ENCODE measurements around the gene CROCC2.
A peak's percentile ranks its signal among the peaks of the same experiment; 100 is the strongest.

The CROCC2 gene

DNA sequence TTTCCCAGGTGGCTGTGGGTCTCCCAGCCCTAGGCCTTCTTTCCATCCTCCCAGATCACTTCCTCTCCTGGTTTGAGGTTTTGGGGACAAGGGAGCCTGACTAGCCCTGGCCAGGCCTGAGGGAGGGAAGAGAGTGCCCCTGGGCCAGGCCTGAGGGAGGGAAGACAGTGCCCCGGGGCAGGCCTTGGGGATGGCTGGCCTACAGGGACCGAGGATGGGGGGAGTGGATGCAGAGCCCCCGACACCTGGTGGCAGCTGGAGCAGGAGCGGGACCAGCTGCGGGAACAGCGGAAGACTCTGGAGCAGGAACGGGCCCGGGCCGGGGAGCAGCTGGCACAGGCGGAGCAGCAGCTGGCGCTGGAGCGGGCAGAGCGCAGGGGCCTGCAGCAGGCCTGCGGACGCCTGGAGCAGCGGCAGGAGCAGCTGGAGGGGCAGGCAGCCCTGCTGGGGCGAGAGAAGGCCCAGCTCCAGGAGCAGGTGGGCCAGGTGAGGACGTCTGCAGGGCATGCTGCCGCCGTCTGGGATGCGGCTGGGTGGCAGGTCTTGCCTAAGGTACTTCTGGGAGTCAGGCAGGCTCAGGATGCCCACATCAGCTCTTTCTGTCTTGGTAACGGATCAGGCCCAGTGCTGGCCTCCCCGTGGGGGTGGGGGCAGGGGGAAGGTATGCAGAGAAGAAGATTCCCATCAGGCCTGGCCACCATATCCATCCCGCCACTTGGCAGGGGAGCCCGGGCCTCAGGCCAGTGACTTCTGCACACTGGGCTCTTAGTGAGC, 29.2 kb downstream of the CROCC2 start:
- no peaks in the 10 kb centered on the region for H3K36me3 ChIP-seq (ENCODE audit: control insufficient read depth in 1 of 2, insufficient read depth in 2 of 2, low read length in 2 of 2)
- H3K9me3 ChIP-seq (ENCODE audit: control insufficient read depth in 1 of 2, low read length in 2 of 2), result peaks cover 0 to 20% of the 10 kb centered on the region in 2 donors
- no peaks in the 10 kb centered on the region for H3K4me1 ChIP-seq (ENCODE audit: control insufficient read depth in 1 of 2, insufficient read depth in 2 of 2, low read length in 2 of 2)
- H3K4me3 ChIP-seq (ENCODE audit: low read depth in 1 of 2, low read length in 2 of 2), result no peak overlapping the region
- no peak overlapping the region for H3K27ac ChIP-seq (ENCODE audit: low read length)
- H3K27me3 ChIP-seq (ENCODE audit: low read depth, low read length), result no peaks in the 10 kb centered on the region

DNA sequence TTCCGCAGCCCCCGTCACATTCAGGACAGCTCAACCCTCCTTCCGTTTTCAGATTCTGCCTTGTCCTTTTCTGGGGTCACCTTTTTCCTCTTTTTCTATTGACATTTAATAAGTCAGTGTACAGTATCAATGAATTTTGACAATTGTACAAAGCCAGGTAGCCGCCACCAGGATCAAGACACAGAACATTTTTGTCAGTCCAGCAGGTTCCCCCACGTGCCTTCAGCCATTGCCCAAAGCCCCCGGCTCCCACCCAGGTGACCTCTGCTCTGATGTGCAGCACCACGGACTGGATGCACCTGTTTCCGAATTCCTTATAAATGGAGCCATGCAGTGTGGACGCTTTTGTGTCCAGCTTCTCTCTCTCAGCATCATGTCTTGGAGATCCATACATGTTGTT, 30.0 kb downstream of the CROCC2 start:
- Histone ChIP-seq H3K4me3 (ENCODE audit: low read depth in 1 of 2, low read length in 2 of 2) (peak overlapping the region in 1 of 2 donors; percentile 19), H3K4me1 (ENCODE audit: control insufficient read depth in 1 of 2, insufficient read depth in 2 of 2, low read length in 2 of 2) (no peaks in the 10 kb centered on the region), H3K36me3 (ENCODE audit: control insufficient read depth in 1 of 2, insufficient read depth in 2 of 2, low read length in 2 of 2) (no peaks in the 10 kb centered on the region), H3K9me3 (ENCODE audit: control insufficient read depth in 1 of 2, low read length in 2 of 2) (peaks cover 0 to 23% of the 10 kb centered on the region in 2 donors), H3K27ac (ENCODE audit: low read length) (no peak overlapping the region), H3K27me3 (ENCODE audit: low read depth, low read length) (no peaks in the 10 kb centered on the region)

DNA sequence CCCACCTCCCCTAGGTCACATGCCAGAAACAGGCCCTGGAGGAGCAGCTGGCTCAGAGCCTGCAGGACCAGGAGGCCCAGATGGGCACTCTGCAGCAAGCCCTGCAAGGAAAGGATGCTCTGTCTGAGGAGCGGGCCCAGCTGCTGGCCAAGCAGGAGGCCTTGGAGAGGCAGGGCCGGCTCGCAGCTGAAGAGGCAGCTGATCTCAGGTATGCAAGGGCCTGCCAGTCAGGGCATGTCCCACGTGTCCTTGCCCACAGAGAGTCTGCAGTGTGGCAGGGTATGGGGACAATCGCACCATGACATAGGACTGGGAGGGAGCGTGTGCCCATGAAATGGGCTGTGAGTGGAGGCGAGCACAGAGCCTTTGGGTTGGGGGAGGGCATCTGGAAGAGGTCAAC, 39.9 kb downstream of the CROCC2 start:
- Histone ChIP-seq H3K9me3 (ENCODE audit: control insufficient read depth in 1 of 2, low read length in 2 of 2) (peaks cover 0 to 6% of the 10 kb centered on the region in 2 donors), H3K27me3 (ENCODE audit: low read depth, low read length) (no peaks in the 10 kb centered on the region), H3K27ac (ENCODE audit: low read length) (no peak overlapping the region), H3K36me3 (ENCODE audit: control insufficient read depth in 1 of 2, insufficient read depth in 2 of 2, low read length in 2 of 2) (no peaks in the 10 kb centered on the region), H3K4me1 (ENCODE audit: control insufficient read depth in 1 of 2, insufficient read depth in 2 of 2, low read length in 2 of 2) (no peaks in the 10 kb centered on the region), H3K4me3 (ENCODE audit: low read depth in 1 of 2, low read length in 2 of 2) (no peak overlapping the region)

DNA sequence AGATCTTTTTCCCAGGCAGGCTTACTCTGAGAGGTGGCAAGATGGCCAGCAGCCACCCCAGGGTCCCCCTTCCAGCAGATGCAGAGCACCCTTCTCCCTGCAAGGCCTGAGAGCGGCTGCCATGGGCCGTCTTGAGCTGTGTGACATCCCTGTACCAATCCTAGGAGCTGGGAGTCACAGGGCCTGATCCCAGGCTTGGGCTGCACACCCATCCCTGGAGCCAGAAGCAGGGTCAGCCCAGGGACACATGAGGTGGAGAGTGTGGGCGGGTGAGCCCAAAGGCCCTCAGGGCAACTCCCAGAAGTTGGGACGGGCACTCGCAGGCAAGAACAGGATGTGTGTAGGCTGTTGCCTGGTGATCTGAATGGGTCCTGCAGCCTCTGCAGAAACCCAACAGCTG, 40.5 kb downstream of the CROCC2 start:
- Histone ChIP-seq H3K4me3 (ENCODE audit: low read depth in 1 of 2, low read length in 2 of 2) (no peak overlapping the region), H3K9me3 (ENCODE audit: control insufficient read depth in 1 of 2, low read length in 2 of 2) (peaks cover 0 to 3% of the 10 kb centered on the region in 2 donors), H3K4me1 (ENCODE audit: control insufficient read depth in 1 of 2, insufficient read depth in 2 of 2, low read length in 2 of 2) (no peaks in the 10 kb centered on the region), H3K27ac (ENCODE audit: low read length) (no peak overlapping the region), H3K27me3 (ENCODE audit: low read depth, low read length) (no peaks in the 10 kb centered on the region), H3K36me3 (ENCODE audit: control insufficient read depth in 1 of 2, insufficient read depth in 2 of 2, low read length in 2 of 2) (no peaks in the 10 kb centered on the region)

DNA sequence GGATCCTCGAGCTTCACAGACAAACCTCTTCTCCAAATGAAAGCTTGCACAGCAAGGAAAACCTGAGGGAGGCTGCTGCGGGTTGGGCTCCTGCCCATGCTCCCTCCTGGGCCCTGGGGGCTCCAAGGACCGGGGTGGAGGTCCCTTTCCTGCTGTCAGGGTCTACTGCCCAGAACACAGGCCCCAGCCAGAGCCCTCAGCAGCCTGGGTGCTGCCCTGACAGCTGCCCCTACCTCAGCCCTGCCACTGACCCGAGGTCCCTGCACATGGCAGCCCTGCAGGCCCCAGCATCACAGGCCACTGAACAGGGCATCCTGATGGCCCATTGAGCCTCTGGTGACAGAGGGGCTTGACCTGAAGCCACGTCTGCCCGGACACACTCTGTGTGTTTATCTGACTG, 41.0 kb downstream of the CROCC2 start:
- H3K27ac ChIP-seq (ENCODE audit: low read length), result no peak overlapping the region
- H3K4me3 ChIP-seq (ENCODE audit: low read depth in 1 of 2, low read length in 2 of 2), result no peak overlapping the region
- no peaks in the 10 kb centered on the region for H3K36me3 ChIP-seq (ENCODE audit: control insufficient read depth in 1 of 2, insufficient read depth in 2 of 2, low read length in 2 of 2)
- H3K27me3 ChIP-seq (ENCODE audit: low read depth, low read length), result no peaks in the 10 kb centered on the region
- H3K4me1 ChIP-seq (ENCODE audit: control insufficient read depth in 1 of 2, insufficient read depth in 2 of 2, low read length in 2 of 2), result no peaks in the 10 kb centered on the region
- H3K9me3 ChIP-seq (ENCODE audit: control insufficient read depth in 1 of 2, low read length in 2 of 2), result no peaks in the 10 kb centered on the region

DNA sequence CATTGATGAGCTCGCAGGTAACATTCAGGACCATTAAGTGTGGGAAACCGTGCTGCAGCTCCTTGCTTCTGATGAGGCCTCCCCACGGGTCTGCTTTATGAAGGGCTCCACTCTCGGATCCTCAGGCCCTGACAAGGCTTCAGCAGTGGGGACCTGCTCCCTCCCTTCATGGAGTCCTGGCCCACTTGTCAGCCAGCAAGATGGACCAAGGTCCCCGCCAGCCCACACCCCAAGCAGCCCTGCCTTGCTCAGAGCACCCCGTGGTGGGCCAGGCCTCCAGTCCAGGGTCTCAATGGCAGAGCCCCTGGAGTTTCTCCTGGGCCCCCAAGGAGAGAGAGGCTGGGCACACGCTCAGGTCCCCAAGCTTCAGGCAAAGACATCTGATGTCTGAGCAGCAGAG, 41.5 kb downstream of the CROCC2 start:
- no peaks in the 10 kb centered on the region for H3K36me3 ChIP-seq (ENCODE audit: control insufficient read depth in 1 of 2, insufficient read depth in 2 of 2, low read length in 2 of 2)
- no peaks in the 10 kb centered on the region for H3K27me3 ChIP-seq (ENCODE audit: low read depth, low read length)
- H3K4me3 ChIP-seq (ENCODE audit: low read depth in 1 of 2, low read length in 2 of 2), result no peak overlapping the region
- no peaks in the 10 kb centered on the region for H3K4me1 ChIP-seq (ENCODE audit: control insufficient read depth in 1 of 2, insufficient read depth in 2 of 2, low read length in 2 of 2)
- H3K9me3 ChIP-seq (ENCODE audit: control insufficient read depth in 1 of 2, low read length in 2 of 2), result no peaks in the 10 kb centered on the region
- no peak overlapping the region for H3K27ac ChIP-seq (ENCODE audit: low read length)

DNA sequence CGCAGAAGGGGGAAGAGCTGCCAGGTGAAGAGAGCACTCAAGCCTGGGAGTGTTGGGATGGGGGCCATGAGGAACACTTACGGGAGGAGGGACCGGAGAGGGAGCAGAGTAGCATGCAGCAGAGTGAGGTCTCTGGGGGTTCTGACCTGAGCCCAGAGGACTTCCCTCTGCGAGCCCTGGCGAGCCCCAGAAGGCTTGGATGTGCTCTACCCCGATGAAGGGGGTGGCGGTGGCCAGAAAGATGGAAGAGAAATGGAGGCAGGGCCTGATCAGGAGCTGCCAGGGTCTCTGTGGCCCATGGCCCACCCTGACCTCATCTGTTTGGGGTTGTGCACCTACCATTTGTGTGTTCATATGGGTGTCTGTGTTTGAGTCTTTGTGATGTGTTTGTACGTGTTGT, 42.0 kb downstream of the CROCC2 start:
- H3K4me1 ChIP-seq (ENCODE audit: control insufficient read depth in 1 of 2, insufficient read depth in 2 of 2, low read length in 2 of 2), result no peaks in the 10 kb centered on the region
- H3K27ac ChIP-seq (ENCODE audit: low read length), result no peak overlapping the region
- H3K27me3 ChIP-seq (ENCODE audit: low read depth, low read length), result no peaks in the 10 kb centered on the region
- H3K4me3 ChIP-seq (ENCODE audit: low read depth in 1 of 2, low read length in 2 of 2), result no peak overlapping the region
- no peaks in the 10 kb centered on the region for H3K9me3 ChIP-seq (ENCODE audit: control insufficient read depth in 1 of 2, low read length in 2 of 2)
- no peaks in the 10 kb centered on the region for H3K36me3 ChIP-seq (ENCODE audit: control insufficient read depth in 1 of 2, insufficient read depth in 2 of 2, low read length in 2 of 2)

DNA sequence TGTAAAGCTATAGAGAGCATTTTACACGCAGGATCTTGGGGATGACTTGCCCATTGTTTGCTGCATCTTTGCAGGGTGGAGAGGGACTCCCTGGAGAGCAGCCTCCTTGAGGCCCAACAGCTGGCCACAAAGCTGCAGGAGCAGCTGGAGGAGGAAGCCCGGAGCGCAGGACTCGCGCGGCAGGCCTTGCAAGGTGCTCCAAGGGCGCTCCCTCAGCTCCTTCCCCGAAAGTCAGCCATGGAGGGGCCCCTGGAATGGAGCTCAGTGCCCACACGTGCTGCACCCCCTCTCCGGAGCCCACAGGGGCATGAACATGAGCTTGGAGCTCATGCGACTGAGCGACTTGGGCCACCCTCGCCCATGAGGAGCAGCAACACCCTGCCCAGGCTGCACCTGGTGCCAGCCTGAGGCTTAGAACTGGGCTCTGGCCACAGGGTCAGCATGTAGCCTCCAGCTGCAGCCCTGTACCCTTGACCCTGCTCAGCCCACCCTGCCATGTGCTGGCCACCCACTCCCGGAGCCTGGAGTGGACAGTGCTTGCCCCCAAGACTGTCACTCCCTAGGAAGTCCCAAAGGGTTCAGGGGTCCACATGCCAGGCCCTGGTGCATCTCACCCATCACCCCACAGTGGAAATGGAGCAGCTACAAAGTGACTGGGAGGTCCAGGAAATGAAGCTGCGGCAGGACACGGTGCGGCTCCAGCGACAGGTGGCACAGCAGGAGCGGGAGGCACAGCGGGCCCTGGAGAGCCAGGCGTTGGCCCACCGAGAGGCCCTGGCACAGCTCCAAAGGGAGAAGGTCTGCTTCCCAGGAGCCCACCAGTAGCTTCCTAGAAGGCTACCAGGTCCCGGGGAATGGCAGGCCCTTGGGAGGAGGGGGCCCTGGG, 43.0 kb downstream of the CROCC2 start:
- Histone ChIP-seq H3K4me1 (ENCODE audit: control insufficient read depth in 1 of 2, insufficient read depth in 2 of 2, low read length in 2 of 2) (no peaks in the 10 kb centered on the region), H3K4me3 (ENCODE audit: low read depth in 1 of 2, low read length in 2 of 2) (no peak overlapping the region), H3K36me3 (ENCODE audit: control insufficient read depth in 1 of 2, insufficient read depth in 2 of 2, low read length in 2 of 2) (no peaks in the 10 kb centered on the region), H3K27me3 (ENCODE audit: low read depth, low read length) (no peaks in the 10 kb centered on the region), H3K9me3 (ENCODE audit: control insufficient read depth in 1 of 2, low read length in 2 of 2) (no peaks in the 10 kb centered on the region), H3K27ac (ENCODE audit: low read length) (no peak overlapping the region)

DNA sequence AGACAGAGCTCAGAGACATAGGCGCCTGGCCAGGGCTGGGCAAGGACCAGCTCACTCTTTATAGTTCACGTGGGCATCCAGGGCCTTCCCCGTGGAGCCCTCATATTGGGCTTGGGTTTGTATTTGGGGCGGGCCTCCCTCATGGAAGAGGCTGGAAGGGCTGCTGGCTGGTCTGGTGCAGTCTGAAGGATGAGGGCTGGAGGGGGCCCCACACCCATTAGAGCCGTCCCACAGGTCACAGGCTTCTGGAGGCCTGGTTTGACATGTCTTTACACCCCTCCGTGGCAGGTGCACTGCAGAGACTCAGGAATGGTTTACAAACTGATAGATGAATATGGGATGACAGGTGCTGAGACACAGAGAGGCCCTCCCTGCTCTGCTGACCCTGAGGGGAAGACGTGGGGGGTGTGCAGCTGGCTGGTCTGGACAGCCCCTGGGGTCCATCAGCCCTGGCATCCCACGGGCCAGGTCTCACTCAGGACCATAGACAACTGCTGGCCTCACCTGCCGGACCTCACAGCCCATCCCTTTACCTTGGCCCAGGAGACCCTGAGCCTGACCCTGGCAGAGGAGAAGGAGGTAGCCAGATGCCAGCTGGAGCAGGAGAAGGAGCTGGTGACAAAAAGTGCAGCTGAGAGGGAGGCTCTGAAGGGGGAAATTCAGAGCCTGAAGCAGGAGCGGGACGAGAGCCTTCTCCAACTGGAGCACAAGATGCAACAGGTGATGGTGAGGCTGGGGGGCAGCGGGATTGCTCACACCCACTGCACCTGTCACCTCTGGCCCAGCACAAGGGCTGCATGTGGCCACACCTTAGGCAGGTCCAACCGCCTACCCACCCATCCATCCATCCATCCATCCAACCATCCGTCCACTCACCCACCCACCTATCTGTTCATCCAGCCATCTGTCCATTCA, 43.9 kb downstream of the CROCC2 start:
- H3K9me3 ChIP-seq (ENCODE audit: control insufficient read depth in 1 of 2, low read length in 2 of 2), result no peaks in the 10 kb centered on the region
- no peaks in the 10 kb centered on the region for H3K27me3 ChIP-seq (ENCODE audit: low read depth, low read length)
- no peak overlapping the region for H3K4me3 ChIP-seq (ENCODE audit: low read depth in 1 of 2, low read length in 2 of 2)
- no peaks in the 10 kb centered on the region for H3K4me1 ChIP-seq (ENCODE audit: control insufficient read depth in 1 of 2, insufficient read depth in 2 of 2, low read length in 2 of 2)
- H3K27ac ChIP-seq (ENCODE audit: low read length), result no peak overlapping the region
- no peaks in the 10 kb centered on the region for H3K36me3 ChIP-seq (ENCODE audit: control insufficient read depth in 1 of 2, insufficient read depth in 2 of 2, low read length in 2 of 2)

DNA sequence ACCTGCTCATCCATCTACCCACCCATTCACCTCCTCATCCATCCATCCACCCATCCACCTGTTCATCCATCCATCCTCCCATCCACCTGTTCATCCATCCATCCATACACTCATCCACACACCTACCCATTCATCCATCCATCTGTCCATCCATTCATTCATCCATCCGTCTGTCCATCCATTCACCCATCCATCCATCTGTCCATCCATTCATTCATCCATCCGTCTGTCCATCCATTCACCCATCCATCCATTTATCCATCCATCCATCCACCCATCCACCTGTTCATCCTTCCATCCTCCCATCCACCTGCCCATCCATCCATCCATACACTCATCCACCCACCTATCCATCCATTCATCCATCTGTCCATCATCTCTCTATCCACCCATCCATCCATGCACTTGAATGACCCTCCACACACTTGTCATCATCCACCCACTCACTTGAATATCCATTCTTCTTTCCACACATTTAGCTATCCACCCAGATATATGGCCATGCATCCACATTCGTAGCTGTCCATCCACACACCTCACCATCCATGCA, 45.0 kb downstream of the CROCC2 start:
- Histone ChIP-seq H3K36me3 (ENCODE audit: control insufficient read depth in 1 of 2, insufficient read depth in 2 of 2, low read length in 2 of 2) (no peaks in the 10 kb centered on the region), H3K4me3 (ENCODE audit: low read depth in 1 of 2, low read length in 2 of 2) (no peak overlapping the region), H3K27ac (ENCODE audit: low read length) (no peak overlapping the region), H3K4me1 (ENCODE audit: control insufficient read depth in 1 of 2, insufficient read depth in 2 of 2, low read length in 2 of 2) (no peaks in the 10 kb centered on the region), H3K27me3 (ENCODE audit: low read depth, low read length) (no peaks in the 10 kb centered on the region), H3K9me3 (ENCODE audit: control insufficient read depth in 1 of 2, low read length in 2 of 2) (no peaks in the 10 kb centered on the region)
